Cardiac muscle cell (in vitro differentiated cells and primary cell): Measurements from ENCODE around the gene MYRFL. TPM values are rescaled to one million over a fixed set of nuclear protein-coding genes. Genes with fewer than 3 reads are reported as not detected.

Experiments used
- DNase-seq, 2 donors: peaks; one replicate each; pipeline versions ENCODE4 v3.0.0 to v3.0.0-alpha.2; 2010 to 2017; ENCODE audit warnings: low read depth in 1 of 2, low spot score in 1 of 2
- H3K27ac ChIP-seq: fragments of 200-600 bp; sonication (generic); 2 replicates; pipeline ENCODE4 v1.5.1; 2016
- H3K27me3 ChIP-seq: fragments of 200-600 bp; sonication (generic); 2 replicates; pipeline ENCODE4 v1.6.0; 2016; ENCODE audit warnings: control low read depth
- H3K36me3 ChIP-seq: fragments of 200-600 bp; sonication (generic); 2 replicates; pipeline ENCODE4 v1.5.1; 2016; ENCODE audit warnings: control low read depth
- H3K4me1 ChIP-seq: fragments of 200-600 bp; sonication (generic); 2 replicates; pipeline ENCODE4 v1.8.1; 2017; ENCODE audit warnings: low read depth, mild to moderate bottlenecking, mixed run types
- H3K4me3 ChIP-seq: fragments of 200-600 bp; sonication (generic); 2 replicates; pipeline ENCODE4 v1.5.1; 2016; ENCODE audit warnings: mild to moderate bottlenecking
- H3K9me3 ChIP-seq: fragments of 200-600 bp; sonication (generic); 2 replicates; pipeline ENCODE4 v1.5.1; 2017; ENCODE audit warnings: low read depth, mild to moderate bottlenecking, control low read depth
- CTCF ChIP-seq: IDR thresholded peaks from 2 replicates; pipeline ENCODE4 v1.5.1; 2012; ENCODE audit warnings: low read depth, mild to moderate bottlenecking, low read length
- polyA plus RNA-seq: library from polyadenylated mRNA; unstranded; fragments of >200 nt; fragmentation: Nextera tagmentation; extraction: Ambion mirVana; gene quantifications from 2 replicates; pipeline ENCODE4 v1.2.1, GENCODE V29; 2016
- total RNA-seq: library from RNA; depleted of rRNA; stranded (reverse); fragments of >200 nt; gene quantifications from 2 replicates; pipeline ENCODE4 v1.2.3, GENCODE V29; 2016

The MYRFL gene
- total and polyA plus RNA-seq, 2 experiments from 2014 or later, result 2.2 to 3.5 TPM

GRCh38 chr12:69810870-69811498, 14.0 kb upstream of the MYRFL start:
- H3K4me3 ChIP-seq, result no peak overlapping the region
- no peak for TF ChIP-seq CTCF
- DNase-seq, result no peak
- no peaks in the 10 kb centered on the region for H3K4me1 ChIP-seq
- H3K27ac ChIP-seq, result no peak overlapping the region
- peaks cover 2% of the 10 kb centered on the region for H3K9me3 ChIP-seq
- peaks cover 16% of the 10 kb centered on the region for H3K36me3 ChIP-seq
- no peaks in the 10 kb centered on the region for H3K27me3 ChIP-seq

- H3K4me1 ChIP-seq, result peaks cover 4% of the 10 kb centered on the region
- TF ChIP-seq CTCF, result no peak
- H3K36me3 ChIP-seq, result peaks cover 26% of the 10 kb centered on the region
- no peak overlapping the region for H3K4me3 ChIP-seq
- no peak overlapping the region for H3K27ac ChIP-seq
- no peak for DNase-seq
- H3K9me3 ChIP-seq, result no peaks in the 10 kb centered on the region
- no peaks in the 10 kb centered on the region for H3K27me3 ChIP-seq
These were observed 8.9 kb upstream of the MYRFL start for GRCh38 chr12:69816082-69816481.

- TF ChIP-seq CTCF, result no peak
- H3K4me1 ChIP-seq, result peaks cover 4% of the 10 kb centered on the region
- no peaks in the 10 kb centered on the region for H3K9me3 ChIP-seq
- H3K4me3 ChIP-seq, result no peak overlapping the region
- H3K27me3 ChIP-seq, result no peaks in the 10 kb centered on the region
- H3K27ac ChIP-seq, result no peak overlapping the region
- H3K36me3 ChIP-seq, result peaks cover 11% of the 10 kb centered on the region
- DNase-seq, result no peak
These were observed 4.0 kb upstream of the MYRFL start for GRCh38 chr12:69821032-69821455.

GRCh38 chr12:69821456-69822159, 3.4 kb upstream of the MYRFL start:
- DNase-seq, result peak in 1 of 2 donors; percentile 87
- Histone ChIP-seq H3K4me3 (no peak overlapping the region), H3K27ac (no peak overlapping the region), H3K4me1 (peaks cover 4% of the 10 kb centered on the region), H3K27me3 (no peaks in the 10 kb centered on the region), H3K36me3 (peaks cover 7% of the 10 kb centered on the region), H3K9me3 (no peaks in the 10 kb centered on the region)
- TF ChIP-seq CTCF, result no peak

- Histone ChIP-seq H3K27ac (no peak overlapping the region), H3K4me1 (peaks cover 4% of the 10 kb centered on the region), H3K9me3 (no peaks in the 10 kb centered on the region), H3K27me3 (no peaks in the 10 kb centered on the region), H3K4me3 (no peak overlapping the region), H3K36me3 (no peaks in the 10 kb centered on the region)
- no peak for DNase-seq
- no peak for TF ChIP-seq CTCF
These were observed 2.7 kb upstream of the MYRFL start for GRCh38 chr12:69822201-69822860.
